K562 (cell line): Measurements from ENCODE around the gene ERVW-1. TPM values are rescaled to one million over a fixed set of nuclear protein-coding genes. Genes with fewer than 3 reads are reported as not detected.
A peak's percentile ranks its signal among the peaks of the same experiment; 100 is the strongest.

Experiments used
- DNMT1 ChIP-seq: fragments of 450-650 bp; IDR thresholded peaks from 2 replicates; pipeline ENCODE4 v1.6.1; 2016; ENCODE audit warnings: antibody characterized with exemption, mild to moderate bottlenecking
- E2F6 ChIP-seq, 2 experiments: IDR thresholded peaks; 2 replicates each; pipeline ENCODE4 v1.6.1; 2011; ENCODE audit warnings: borderline replicate concordance in 1 of 2, control low read depth in 1 of 2, low read depth in 1 of 2, low read length in 1 of 2, mild to moderate bottlenecking in 1 of 2, mixed read lengths in 1 of 2, moderate library complexity in 1 of 2; ENCODE audit not compliant: insufficient read depth in 1 of 2, insufficient read length in 1 of 2, poor library complexity in 1 of 2, severe bottlenecking in 1 of 2; ENCODE audit errors: extremely low read depth in 1 of 2
- E2F8 ChIP-seq: fragments of 450-650 bp; IDR thresholded peaks from 2 replicates; pipeline ENCODE4 v1.7.1; 2018; ENCODE audit warnings: mild to moderate bottlenecking, low read depth; ENCODE audit not compliant: partially characterized antibody
- EP300 ChIP-seq: IDR thresholded peaks from 2 replicates; pipeline ENCODE4 v1.6.1; 2012; ENCODE audit warnings: low read length, improper control_type of control experiment
- ETS2 ChIP-seq: IDR thresholded peaks from 2 replicates; pipeline ENCODE4 v1.6.1; 2016; ENCODE audit warnings: borderline replicate concordance, missing genetic modification characterization, mild to moderate bottlenecking, moderate library complexity, missing compliant biosample characterization; ENCODE audit not compliant: poor library complexity, severe bottlenecking
- HCFC1 ChIP-seq: IDR thresholded peaks from 2 replicates; pipeline ENCODE4 v1.6.1; 2012; ENCODE audit warnings: low read depth, low read length, improper control_type of control experiment
- HINFP ChIP-seq: fragments of 450-650 bp; conservative IDR thresholded peaks from 2 replicates; pipeline ENCODE4 v1.6.1; 2016; ENCODE audit warnings: missing genetic modification characterization, low read depth, mild to moderate bottlenecking, control low read depth, missing compliant biosample characterization
- MAFG ChIP-seq: fragments of 450-650 bp; conservative IDR thresholded peaks from 2 replicates; pipeline ENCODE4 v1.6.1; 2016; ENCODE audit warnings: missing genetic modification characterization, missing compliant biosample characterization
- MTA2 ChIP-seq: fragments of 450-650 bp; IDR thresholded peaks from 2 replicates; pipeline ENCODE4 v1.6.1; 2016; ENCODE audit warnings: low read depth
- PHF20 ChIP-seq: fragments of 450-650 bp; IDR thresholded peaks from 2 replicates; pipeline ENCODE4 v1.6.1; 2018; ENCODE audit not compliant: partially characterized antibody
- SMARCA4 ChIP-seq: fragments of 450-650 bp; IDR thresholded peaks from 2 replicates; pipeline ENCODE4 v1.6.1; 2016
- TFE3 ChIP-seq: fragments of 450-650 bp; formaldehyde crosslinking; IDR thresholded peaks from 2 replicates; pipeline ENCODE4 v1.4.0; 2020; ENCODE audit warnings: mild to moderate bottlenecking, mixed read lengths
- THRB ChIP-seq: fragments of 450-650 bp; formaldehyde crosslinking; conservative IDR thresholded peaks from 2 replicates; pipeline ENCODE4 v1.4.0; 2022; ENCODE audit warnings: mild to moderate bottlenecking, missing genetic modification characterization
- ZNF780A ChIP-seq: fragments of 250-450 bp; sonication (Bioruptor Pico); IDR thresholded peaks from 2 replicates; pipeline ENCODE4 v1.5.0; 2021; ENCODE audit warnings: mild to moderate bottlenecking
- ZNF79 ChIP-seq: fragments of 250-450 bp; sonication (Bioruptor Pico); IDR thresholded peaks from 2 replicates; pipeline ENCODE4 v1.4.0; 2020; ENCODE audit warnings: low read depth, mild to moderate bottlenecking, moderate library complexity
- ZNF830 ChIP-seq: fragments of 250-450 bp; sonication (Bioruptor Pico); IDR thresholded peaks from 2 replicates; pipeline ENCODE4 v1.5.0; 2021; ENCODE audit warnings: mild to moderate bottlenecking
- polyA plus RNA-seq, 8 experiments: library from polyadenylated mRNA; depleted of rRNA in 4 of 8; stranded (reverse) in 5 of 8; unstranded in 3 of 8; fragments of >200 nt; fragmentation: Nextera tagmentation in 2 of 8; fragmentation: Illumina TruSeq in 1 of 8; extraction: Ambion mirVana in 2 of 8; extraction: Trizol in 1 of 8; gene quantifications; 2 replicates each; pipeline versions ENCODE4 v1.2.1 to v1.2.3, GENCODE V29; 2011 to 2014; ENCODE audit warnings: inconsistent platforms in 1 of 8, missing spikeins in 1 of 8
- total RNA-seq, 7 experiments: library from RNA; depleted of rRNA in 6 of 7; stranded (reverse); fragments of >200 nt in 6 of 7; fragmentation: Illumina TruSeq in 2 of 7; extraction: Trizol in 2 of 7; gene quantifications; 2 replicates each; pipeline versions ENCODE4 v1.2.1 to v1.2.3, GENCODE V29; 2011 to 2021; ENCODE audit warnings: low replicate concordance in 1 of 7

ERVW-1 gene
- total and polyA plus RNA-seq, 9 of the 15 experiments (the other 6 are each of a cell fraction or from before 2014, with no cell fraction given) = not detected

- no peak for TF ChIP-seq MAFG (tag)
- TF ChIP-seq HCFC1 = peak; percentile 71
- TF ChIP-seq DNMT1 = no peak
- TF ChIP-seq PHF20 = peak; percentile 79
- TF ChIP-seq HINFP (tag) = no peak
- peak; percentile 90 for TF ChIP-seq E2F8
- TF ChIP-seq MTA2 = no peak
- no peak for TF ChIP-seq ZNF780A
- no peak for TF ChIP-seq ETS2 (tag)
- no peak for TF ChIP-seq ZNF79 (CRISPR knock-in tag)
- TF ChIP-seq TFE3 (CRISPR knock-in tag) = peak; percentile 28; the same call in 1 of the 2 replicates
- no peak; the same call in 1 of the 2 replicates for TF ChIP-seq THRB (CRISPR knock-in tag)
- TF ChIP-seq EP300 = peak; percentile 63
- no peak for TF ChIP-seq ZNF830 (CRISPR knock-in tag)
- peak in 1 of 2 experiments; percentile 80 for TF ChIP-seq E2F6 (IDR thresholded peaks at IDR 0.05; ENCODE audit: borderline replicate concordance in 1 of 2, extremely low read depth in 1 of 2, insufficient read depth in 1 of 2, insufficient read length in 1 of 2, low read depth in 1 of 2, low read length in 1 of 2, poor library complexity in 1 of 2, severe bottlenecking in 1 of 2)
- no peak for TF ChIP-seq SMARCA4
These were observed 30.2 kb downstream of the ERVW-1 start, which contains the start of gene GATAD1 (continued) for GRCh38 chr7:92447345-92448204.
